ENCODE measurements around the gene TWSG1.
"Not testable (repeated sequence)": the region's sequence is repeated elsewhere in the genome, so short reads cannot be mapped to it uniquely, and the experiment has no call there.

Gene TWSG1

GRCh38 chr18:9336827-9337226 lies 2.3 kb downstream of the TWSG1 start:
- DNase-seq: no peak

- no peak for DNase-seq
These were observed 3.3 kb downstream of the TWSG1 start for GRCh38 chr18:9337873-9338272.

GRCh38 chr18:9340472-9340871 lies 5.9 kb downstream of the TWSG1 start:
- no peak for DNase-seq

- no peak for DNase-seq
These were observed 9.0 kb downstream of the TWSG1 start for GRCh38 chr18:9343577-9343976.

- DNase-seq: no peak
These were observed 12.2 kb downstream of the TWSG1 start for GRCh38 chr18:9346775-9347174.

- no peak for DNase-seq
These were observed 13.6 kb downstream of the TWSG1 start for GRCh38 chr18:9348079-9348671.

- no peak for DNase-seq
These were observed 14.2 kb downstream of the TWSG1 start for GRCh38 chr18:9348766-9349165.

GRCh38 chr18:9353596-9353995 lies 19.0 kb downstream of the TWSG1 start:
- DNase-seq: no peak

GRCh38 chr18:9354256-9354655 lies 19.7 kb downstream of the TWSG1 start:
- DNase-seq: no peak

- DNase-seq: no peak
These were observed 22.4 kb downstream of the TWSG1 start for GRCh38 chr18:9356976-9357375.

GRCh38 chr18:9359796-9360195 lies 25.2 kb downstream of the TWSG1 start:
- no peak for DNase-seq

GRCh38 chr18:9361191-9361590 lies 26.6 kb downstream of the TWSG1 start:
- no peak for DNase-seq

GRCh38 chr18:9362869-9363268 lies 28.3 kb downstream of the TWSG1 start:
- DNase-seq: no peak

GRCh38 chr18:9364242-9364641 lies 29.7 kb downstream of the TWSG1 start:
- no peak for DNase-seq

- DNase-seq: no peak
These were observed 30.8 kb downstream of the TWSG1 start for GRCh38 chr18:9365406-9365805.

- no peak for DNase-seq
These were observed 31.6 kb downstream of the TWSG1 start for GRCh38 chr18:9366126-9366714.

GRCh38 chr18:9373254-9373653 lies 38.7 kb downstream of the TWSG1 start:
- not testable (repeated sequence) for DNase-seq

GRCh38 chr18:9379118-9379517 lies 44.5 kb downstream of the TWSG1 start:
- no peak for DNase-seq

- no peak for DNase-seq
These were observed 45.5 kb downstream of the TWSG1 start for GRCh38 chr18:9380101-9380500.

- no peak for DNase-seq
These were observed 46.2 kb downstream of the TWSG1 start for GRCh38 chr18:9380621-9381395.

- no peak for DNase-seq
These were observed 52.3 kb downstream of the TWSG1 start for GRCh38 chr18:9386879-9387278.

- no peak for DNase-seq
These were observed 53.3 kb downstream of the TWSG1 start for GRCh38 chr18:9387891-9388290.

GRCh38 chr18:9389706-9390105 lies 55.1 kb downstream of the TWSG1 start:
- DNase-seq: no peak

- DNase-seq: no peak
These were observed 58.2 kb downstream of the TWSG1 start for GRCh38 chr18:9392726-9393125.

Measured in CD4-positive, alpha-beta T cell treated with Interleukin-15 for 1 hour (primary cell).